SK-N-SH (cell line): ENCODE data around the gene UBAC2.

Source experiments
- EP300 ChIP-seq, 2 experiments: IDR thresholded peaks; 2 replicates each; pipeline versions ENCODE4 v1.4.0 to v1.6.1; 2012; ENCODE audit warnings: borderline replicate concordance in 1 of 2, low read depth in 1 of 2, low read length in 1 of 2
- GABPA ChIP-seq: IDR thresholded peaks from 2 replicates; pipeline ENCODE4 v1.4.0; 2012; ENCODE audit warnings: low read depth, mild to moderate bottlenecking
- JUND ChIP-seq: IDR thresholded peaks from 2 replicates; pipeline ENCODE4 v1.4.0; 2012
- MAX ChIP-seq: IDR thresholded peaks from 2 replicates; pipeline ENCODE4 v1.4.0; 2012; ENCODE audit warnings: low read depth
- PBX3 ChIP-seq: IDR thresholded peaks from 2 replicates; pipeline ENCODE4; 2012
- TF ChIP-seq, protein P1 (sequence below): IDR thresholded peaks from 2 replicates; pipeline ENCODE4 v1.4.0; 2012; ENCODE audit warnings: low read depth, borderline replicate concordance

DNA sequence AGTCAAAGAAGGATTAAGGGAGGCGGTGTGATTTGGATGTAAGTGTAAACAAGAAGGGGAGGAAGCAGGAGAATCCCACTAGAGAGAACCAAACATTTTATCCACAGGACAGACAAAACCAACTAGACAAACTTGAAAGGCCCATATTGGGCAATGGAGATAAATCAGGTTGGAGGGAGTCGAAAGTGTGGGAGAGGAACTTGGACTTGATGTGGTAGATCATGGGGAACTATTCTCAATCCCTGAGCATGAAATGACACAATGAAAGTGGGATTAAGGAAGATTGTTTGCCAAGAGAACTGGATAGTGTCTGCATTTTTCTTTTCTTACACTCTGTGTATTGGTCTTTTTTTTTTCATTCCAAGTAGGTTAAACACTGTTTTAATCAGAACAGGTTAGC is 88.6 kb downstream of the UBAC2 start:
- no peak for TF ChIP-seq JUND
- no peak for TF ChIP-seq MAX
- no peak for TF ChIP-seq PBX3
- TF ChIP-seq, protein P1, sequence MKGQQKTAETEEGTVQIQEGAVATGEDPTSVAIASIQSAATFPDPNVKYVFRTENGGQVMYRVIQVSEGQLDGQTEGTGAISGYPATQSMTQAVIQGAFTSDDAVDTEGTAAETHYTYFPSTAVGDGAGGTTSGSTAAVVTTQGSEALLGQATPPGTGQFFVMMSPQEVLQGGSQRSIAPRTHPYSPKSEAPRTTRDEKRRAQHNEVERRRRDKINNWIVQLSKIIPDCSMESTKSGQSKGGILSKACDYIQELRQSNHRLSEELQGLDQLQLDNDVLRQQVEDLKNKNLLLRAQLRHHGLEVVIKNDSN = no peak
- TF ChIP-seq GABPA = no peak
- TF ChIP-seq EP300 (IDR thresholded peaks at IDR 0.05; ENCODE audit: borderline replicate concordance in 1 of 2, low read depth in 1 of 2, low read length in 1 of 2) = no peak
